SK-N-SH (cell line): ENCODE measurements around the gene DMRTC1. TPM values are rescaled to one million over a fixed set of nuclear protein-coding genes. Genes with fewer than 3 reads are reported as not detected.
"Not testable (repeated sequence)": the region's sequence is repeated elsewhere in the genome, so short reads cannot be mapped to it uniquely, and the experiment has no call there.

Source experiments
- CTCF ChIA-PET: fragments of 300-600, 350-600 bp; formaldehyde crosslinking; extraction: SDS; loops from one replicate; lab custom pipeline; 2021; lab: Yijun Ruan, JAX
- POLR2A ChIA-PET: fragments of 350-600 bp; sonication (Branson Sonifier 250); formaldehyde crosslinking; extraction: SDS; loops from one replicate; lab custom pipeline; 2020; ENCODE audit warnings: antibody characterized with exemption, inconsistent platforms; lab: Yijun Ruan, JAX
- DNase-seq: peaks from one replicate; pipeline ENCODE4 v3.0.0; 2012
- H2AFZ ChIP-seq: fragments of 200-600 bp; sonication (generic); 2 replicates; pipeline ENCODE4 v1.8.1; 2016; ENCODE audit warnings: antibody characterized with exemption, mild to moderate bottlenecking, low read depth
- H3F3A ChIP-seq: fragments of 200-600 bp; sonication (generic); replicated peaks from 2 replicates; pipeline ENCODE3; 2016; ENCODE audit warnings: antibody characterized with exemption, mild to moderate bottlenecking; ENCODE audit not compliant: insufficient read depth
- H3K27ac ChIP-seq, 2 experiments: fragments of 200-500 bp in 1 of 2; fragments of 200-600 bp in 1 of 2; sonication (Bioruptor generic) in 1 of 2; sonication (generic), shearing (Covaris generic) in 1 of 2; 2 replicates each; pipeline versions ENCODE4 v1.5.1 to v1.6.1; 2014 to 2016; ENCODE audit warnings: low read depth in 2 of 2, inconsistent platforms in 1 of 2, low read length in 1 of 2, mild to moderate bottlenecking in 1 of 2, mixed read lengths in 1 of 2
- H3K27me3 ChIP-seq: fragments of 200-600 bp; sonication (generic), shearing (Covaris generic); 2 replicates; pipeline ENCODE4 v1.6.1; 2016; ENCODE audit warnings: mixed run types; ENCODE audit not compliant: insufficient read depth
- H3K36me3 ChIP-seq, 2 experiments: fragments of 200-500 bp in 1 of 2; fragments of 200-600 bp in 1 of 2; sonication (Bioruptor generic) in 1 of 2; sonication (generic) in 1 of 2; replicated peaks in 1 of 2; 2 replicates each; pipeline versions ENCODE3 to v1.5.1; 2014 to 2016; ENCODE audit warnings: low read length in 1 of 2, mild to moderate bottlenecking in 1 of 2; ENCODE audit not compliant: insufficient read depth in 2 of 2, control insufficient read depth in 1 of 2
- H3K4me1 ChIP-seq, 2 experiments: fragments of 200-500 bp in 1 of 2; fragments of 200-600 bp in 1 of 2; sonication (Bioruptor generic) in 1 of 2; sonication (generic), shearing (Covaris generic) in 1 of 2; 2 replicates each; pipeline versions ENCODE4 v1.5.1 to v1.6.1; 2014 to 2016; ENCODE audit warnings: low read depth in 1 of 2, low read length in 1 of 2, mixed run types in 1 of 2; ENCODE audit not compliant: insufficient read depth in 2 of 2, control insufficient read depth in 1 of 2
- H3K4me2 ChIP-seq: fragments of 200-600 bp; sonication (generic), shearing (Covaris generic); 2 replicates; pipeline ENCODE4 v1.6.1; 2017; ENCODE audit warnings: mixed run types
- H3K4me3 ChIP-seq, 2 experiments: fragments of 200-500 bp in 1 of 2; fragments of 200-600 bp in 1 of 2; sonication (Bioruptor generic) in 1 of 2; sonication (generic), shearing (Covaris generic) in 1 of 2; 2 replicates each; pipeline versions ENCODE4 v1.5.1 to v1.8.1; 2014 to 2016; ENCODE audit warnings: low read depth in 2 of 2, inconsistent platforms in 1 of 2, low read length in 1 of 2, mild to moderate bottlenecking in 1 of 2, mixed read lengths in 1 of 2, moderate library complexity in 1 of 2
- H3K79me2 ChIP-seq: fragments of 200-600 bp; sonication (generic); 2 replicates; pipeline ENCODE4 v1.8.1; 2017; ENCODE audit warnings: mild to moderate bottlenecking; ENCODE audit not compliant: insufficient read depth
- H3K9ac ChIP-seq: fragments of 200-600 bp; sonication (generic); 2 replicates; pipeline ENCODE4 v1.6.1; 2017; ENCODE audit warnings: mixed run types
- H3K9me2 ChIP-seq: fragments of 200-600 bp; sonication (generic); 2 replicates; pipeline ENCODE4 v1.6.1; 2017; ENCODE audit warnings: mixed run types
- H3K9me3 ChIP-seq: fragments of 200-600 bp; sonication (generic); 2 replicates; pipeline ENCODE4 v1.6.1; 2017; ENCODE audit warnings: mixed run types, mild to moderate bottlenecking, moderate library complexity
- H4K20me1 ChIP-seq: fragments of 200-600 bp; sonication (generic); 2 replicates; pipeline ENCODE4 v1.6.1; 2017; ENCODE audit warnings: mild to moderate bottlenecking, mixed run types; ENCODE audit not compliant: insufficient read depth
- WGBS: methylation state at CpG from one replicate; pipeline ENCODE4 v1.1.6; 2017; ENCODE audit warnings: low lambda C conversion rate; 5-methylcytosine and 5-hydroxymethylcytosine counted together
- polyA plus RNA-seq, 3 experiments: library from polyadenylated mRNA; depleted of rRNA; stranded (reverse); fragments of >200 nt; gene quantifications; 2 replicates each; pipeline ENCODE4 v1.2.3, GENCODE V29; 2012

The DMRTC1 gene
- polyA plus RNA-seq, 1 of the 3 experiments (the other 2 are of a cell fraction), result not detected

DNA sequence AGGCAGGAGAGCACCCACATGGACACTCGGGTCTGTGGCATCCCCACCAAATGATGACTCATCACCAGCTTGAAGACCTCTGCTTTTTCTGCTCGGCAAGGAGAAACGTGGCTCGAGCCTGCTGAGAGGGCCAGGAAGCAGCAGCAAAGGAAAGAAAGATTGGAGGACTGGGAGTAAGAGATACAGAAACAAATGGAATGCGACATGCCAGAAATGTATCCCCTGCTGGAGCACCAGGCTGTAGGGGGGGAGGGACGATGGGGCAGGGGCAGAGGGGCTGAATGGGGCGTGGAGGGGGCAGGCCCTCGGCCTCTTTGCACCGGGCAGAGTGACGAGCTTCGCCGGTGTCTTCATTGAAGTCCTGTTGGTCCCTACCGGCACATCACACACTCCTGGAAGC is 31.3 kb downstream of the DMRTC1 start, which contains the start of gene FAM236C:
Gene FAM236C (plus strand): TSS at position 301 of the 400 bp plus-strand sequence. CDS start 100 bp downstream, outside the sequence.
- H3K4me1 ChIP-seq, H3K9me2 ChIP-seq, POLR2A ChIA-PET, H3K9ac ChIP-seq, CTCF ChIA-PET, H3K27me3 ChIP-seq, H2AFZ ChIP-seq, H3K9me3 ChIP-seq, H3K79me2 ChIP-seq, H4K20me1 ChIP-seq, DNase-seq, H3K27ac ChIP-seq, H3K4me3 ChIP-seq, H3K4me2 ChIP-seq, H3K36me3 ChIP-seq, H3F3A ChIP-seq: not testable (repeated sequence)
- WGBS, result no CpG with 5 or more reads among the region's 13 CpGs

DNA sequence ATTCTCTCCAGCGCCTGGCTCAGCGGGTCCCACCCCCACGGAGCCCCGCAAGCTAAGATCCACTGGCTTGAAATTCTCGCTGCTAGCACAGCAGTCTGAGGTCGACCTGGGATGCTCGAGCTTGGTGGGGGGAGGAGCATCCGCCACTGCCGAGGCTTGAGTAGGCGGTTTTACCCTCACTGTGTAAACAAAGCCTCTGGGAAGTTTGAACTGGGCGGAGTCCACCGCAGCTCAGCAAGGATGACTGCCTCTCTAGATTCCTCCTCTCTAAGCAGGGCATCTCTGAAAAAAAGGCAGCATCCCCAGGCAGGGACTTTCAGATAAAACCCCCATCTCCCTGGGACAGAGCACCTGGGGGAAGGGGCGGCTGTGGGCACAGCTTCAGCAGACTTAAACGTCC is 53.9 kb downstream of the DMRTC1 start:
- CTCF ChIA-PET, result not testable (repeated sequence)

DNA sequence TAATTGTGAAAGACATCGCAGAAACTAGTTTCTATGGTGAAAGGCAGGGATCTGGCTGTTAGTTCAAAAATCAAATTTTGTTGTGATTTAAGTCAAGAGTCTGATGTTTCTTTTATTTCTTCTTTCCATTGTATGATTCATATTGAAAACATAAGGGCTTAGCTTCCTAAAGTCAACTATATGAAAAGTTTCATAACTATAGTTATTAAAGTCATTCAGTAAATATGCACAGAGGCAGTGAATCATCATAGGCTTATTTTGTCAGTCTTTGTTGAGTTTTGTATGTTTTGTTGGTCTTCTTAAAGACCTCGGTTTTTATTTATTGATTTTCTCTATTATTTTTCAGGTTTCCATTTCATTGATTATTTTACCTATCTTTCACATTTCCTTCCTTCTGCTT is 60.7 kb downstream of the DMRTC1 start:
- H3K9me3 ChIP-seq, DNase-seq, H3K4me1 ChIP-seq, H3K79me2 ChIP-seq, CTCF ChIA-PET, H4K20me1 ChIP-seq, H3K4me2 ChIP-seq, H2AFZ ChIP-seq, H3K36me3 ChIP-seq, H3K9ac ChIP-seq, H3K27me3 ChIP-seq, H3K4me3 ChIP-seq, H3K27ac ChIP-seq, POLR2A ChIA-PET, H3F3A ChIP-seq, H3K9me2 ChIP-seq: not testable (repeated sequence)
- no CpG with 5 or more reads among the region's 2 CpGs for WGBS

More for the DNA sequence above, 53.9 kb downstream of the DMRTC1 start:
- H3K4me1 ChIP-seq, H3K4me3 ChIP-seq, H3F3A ChIP-seq, H3K27ac ChIP-seq, H3K9ac ChIP-seq, H3K4me2 ChIP-seq, POLR2A ChIA-PET, H3K9me2 ChIP-seq, H4K20me1 ChIP-seq, H3K9me3 ChIP-seq, H3K79me2 ChIP-seq, DNase-seq, H3K27me3 ChIP-seq, H2AFZ ChIP-seq, H3K36me3 ChIP-seq: not testable (repeated sequence)
- WGBS, result no CpG with 5 or more reads among the region's 14 CpGs

GRCh38 chrX:72837532-72837931 is 106.1 kb downstream of the DMRTC1 start:
- H2AFZ ChIP-seq, H3F3A ChIP-seq, H3K36me3 ChIP-seq, H3K4me3 ChIP-seq, H3K4me1 ChIP-seq, H3K9me2 ChIP-seq, POLR2A ChIA-PET, H3K79me2 ChIP-seq, H4K20me1 ChIP-seq, H3K9me3 ChIP-seq, H3K27me3 ChIP-seq, DNase-seq, CTCF ChIA-PET, H3K4me2 ChIP-seq, H3K9ac ChIP-seq, H3K27ac ChIP-seq: not testable (repeated sequence)
- WGBS, result no CpG with 5 or more reads among the region's 2 CpGs

GRCh38 chrX:72830701-72831100 is 112.9 kb downstream of the DMRTC1 start:
- POLR2A ChIA-PET, H3K9me2 ChIP-seq, H2AFZ ChIP-seq, H4K20me1 ChIP-seq, H3K9ac ChIP-seq, H3K36me3 ChIP-seq, CTCF ChIA-PET, DNase-seq, H3K4me3 ChIP-seq, H3K27ac ChIP-seq, H3K4me2 ChIP-seq, H3K4me1 ChIP-seq, H3K79me2 ChIP-seq, H3K9me3 ChIP-seq, H3K27me3 ChIP-seq, H3F3A ChIP-seq: not testable (repeated sequence)
- no CpG with 5 or more reads among the region's 13 CpGs for WGBS

Other genes with a start within 250 kb of the DMRTC1 start
- 4.8 and 6.2 TPM in 2 replicates for gene PHKA1, start 229.5 kb downstream of the DMRTC1 start, polyA plus RNA-seq (2012; rRNA removed)
- gene DMRTC1B, start 166.9 kb downstream of the DMRTC1 start, polyA plus RNA-seq (2012; rRNA removed), result not detected in 2 replicates
- gene FAM236B, start 161.2 kb downstream of the DMRTC1 start, polyA plus RNA-seq (2012; rRNA removed), result not detected in 2 replicates
- not detected in 2 replicates for gene FAM236D, start 135.6 kb downstream of the DMRTC1 start, polyA plus RNA-seq (2012; rRNA removed)
- gene FAM236C, start 31.2 kb downstream of the DMRTC1 start, polyA plus RNA-seq (2012; rRNA removed), result not detected in 2 replicates
- not detected in 2 replicates for gene FAM236A, start 5.6 kb downstream of the DMRTC1 start, polyA plus RNA-seq (2012; rRNA removed)
- 0.05 TPM in 2 replicates for gene PABPC1L2B, start 59.1 kb upstream of the DMRTC1 start, polyA plus RNA-seq (2012; rRNA removed)
- not detected in 2 replicates for gene PABPC1L2A, start 135.7 kb upstream of the DMRTC1 start, polyA plus RNA-seq (2012; rRNA removed)